SK-N-SH (cell line): Measurements from ENCODE around the gene CLDN5. TPM values are rescaled to one million over a fixed set of nuclear protein-coding genes. Genes with fewer than 3 reads are reported as not detected.

ENCODE experiments used
- CTCF ChIA-PET: fragments of 300-600, 350-600 bp; formaldehyde crosslinking; extraction: SDS; loops from one replicate; lab custom pipeline; 2021; lab: Yijun Ruan, JAX
- POLR2A ChIA-PET: fragments of 350-600 bp; sonication (Branson Sonifier 250); formaldehyde crosslinking; extraction: SDS; loops from one replicate; lab custom pipeline; 2020; ENCODE audit warnings: antibody characterized with exemption, inconsistent platforms; lab: Yijun Ruan, JAX
- DNase-seq: peaks from one replicate; pipeline ENCODE4 v3.0.0; 2012
- H2AFZ ChIP-seq: fragments of 200-600 bp; sonication (generic); 2 replicates; pipeline ENCODE4 v1.8.1; 2016; ENCODE audit warnings: antibody characterized with exemption, mild to moderate bottlenecking, low read depth
- H3F3A ChIP-seq: fragments of 200-600 bp; sonication (generic); replicated peaks from 2 replicates; pipeline ENCODE3; 2016; ENCODE audit warnings: antibody characterized with exemption, mild to moderate bottlenecking; ENCODE audit not compliant: insufficient read depth
- H3K27ac ChIP-seq, 2 experiments: fragments of 200-500 bp in 1 of 2; fragments of 200-600 bp in 1 of 2; sonication (Bioruptor generic) in 1 of 2; sonication (generic), shearing (Covaris generic) in 1 of 2; 2 replicates each; pipeline versions ENCODE4 v1.5.1 to v1.6.1; 2014 to 2016; ENCODE audit warnings: low read depth in 2 of 2, inconsistent platforms in 1 of 2, low read length in 1 of 2, mild to moderate bottlenecking in 1 of 2, mixed read lengths in 1 of 2
- H3K27me3 ChIP-seq: fragments of 200-600 bp; sonication (generic), shearing (Covaris generic); 2 replicates; pipeline ENCODE4 v1.6.1; 2016; ENCODE audit warnings: mixed run types; ENCODE audit not compliant: insufficient read depth
- H3K36me3 ChIP-seq, 2 experiments: fragments of 200-500 bp in 1 of 2; fragments of 200-600 bp in 1 of 2; sonication (Bioruptor generic) in 1 of 2; sonication (generic) in 1 of 2; replicated peaks in 1 of 2; 2 replicates each; pipeline versions ENCODE3 to v1.5.1; 2014 to 2016; ENCODE audit warnings: low read length in 1 of 2, mild to moderate bottlenecking in 1 of 2; ENCODE audit not compliant: insufficient read depth in 2 of 2, control insufficient read depth in 1 of 2
- H3K4me1 ChIP-seq, 2 experiments: fragments of 200-500 bp in 1 of 2; fragments of 200-600 bp in 1 of 2; sonication (Bioruptor generic) in 1 of 2; sonication (generic), shearing (Covaris generic) in 1 of 2; 2 replicates each; pipeline versions ENCODE4 v1.5.1 to v1.6.1; 2014 to 2016; ENCODE audit warnings: low read depth in 1 of 2, low read length in 1 of 2, mixed run types in 1 of 2; ENCODE audit not compliant: insufficient read depth in 2 of 2, control insufficient read depth in 1 of 2
- H3K4me2 ChIP-seq: fragments of 200-600 bp; sonication (generic), shearing (Covaris generic); 2 replicates; pipeline ENCODE4 v1.6.1; 2017; ENCODE audit warnings: mixed run types
- H3K4me3 ChIP-seq, 2 experiments: fragments of 200-500 bp in 1 of 2; fragments of 200-600 bp in 1 of 2; sonication (Bioruptor generic) in 1 of 2; sonication (generic), shearing (Covaris generic) in 1 of 2; 2 replicates each; pipeline versions ENCODE4 v1.5.1 to v1.8.1; 2014 to 2016; ENCODE audit warnings: low read depth in 2 of 2, inconsistent platforms in 1 of 2, low read length in 1 of 2, mild to moderate bottlenecking in 1 of 2, mixed read lengths in 1 of 2, moderate library complexity in 1 of 2
- H3K79me2 ChIP-seq: fragments of 200-600 bp; sonication (generic); 2 replicates; pipeline ENCODE4 v1.8.1; 2017; ENCODE audit warnings: mild to moderate bottlenecking; ENCODE audit not compliant: insufficient read depth
- H3K9ac ChIP-seq: fragments of 200-600 bp; sonication (generic); 2 replicates; pipeline ENCODE4 v1.6.1; 2017; ENCODE audit warnings: mixed run types
- H3K9me2 ChIP-seq: fragments of 200-600 bp; sonication (generic); 2 replicates; pipeline ENCODE4 v1.6.1; 2017; ENCODE audit warnings: mixed run types
- H3K9me3 ChIP-seq: fragments of 200-600 bp; sonication (generic); 2 replicates; pipeline ENCODE4 v1.6.1; 2017; ENCODE audit warnings: mixed run types, mild to moderate bottlenecking, moderate library complexity
- H4K20me1 ChIP-seq: fragments of 200-600 bp; sonication (generic); 2 replicates; pipeline ENCODE4 v1.6.1; 2017; ENCODE audit warnings: mild to moderate bottlenecking, mixed run types; ENCODE audit not compliant: insufficient read depth
- CHD2 ChIP-seq: fragments of 150-350 bp; IDR thresholded peaks from 2 replicates; pipeline ENCODE4 v1.6.1; 2018; ENCODE audit warnings: low read length; ENCODE audit not compliant: partially characterized antibody
- CTCF ChIP-seq: fragments of 200-600 bp; sonication (generic); IDR thresholded peaks from 2 replicates; pipeline ENCODE4 v1.6.1; 2017; ENCODE audit warnings: antibody characterized with exemption, mild to moderate bottlenecking, moderate library complexity
- ELF1 ChIP-seq: IDR thresholded peaks from 2 replicates; pipeline ENCODE4 v1.4.0; 2012
- FOSL2 ChIP-seq: IDR thresholded peaks from 2 replicates; pipeline ENCODE4 v1.4.0; 2012; ENCODE audit warnings: low read depth, mild to moderate bottlenecking, moderate library complexity, borderline replicate concordance
- FOXJ3 ChIP-seq: sonication (generic); formaldehyde crosslinking; IDR thresholded peaks from 2 replicates; pipeline ENCODE4 v1.5.1; 2020; ENCODE audit warnings: mild to moderate bottlenecking, missing genetic modification reagents
- FOXM1 ChIP-seq: IDR thresholded peaks from 2 replicates; pipeline ENCODE4 v1.4.0; 2012; ENCODE audit warnings: low read depth, mild to moderate bottlenecking
- GATA2 ChIP-seq: sonication (generic); formaldehyde crosslinking; IDR thresholded peaks from 2 replicates; pipeline ENCODE4 v1.5.0; 2020; ENCODE audit warnings: mild to moderate bottlenecking, missing genetic modification reagents
- IRF3 ChIP-seq: fragments of 150-350 bp; IDR thresholded peaks from 2 replicates; pipeline ENCODE4 v1.6.1; 2016; ENCODE audit warnings: mild to moderate bottlenecking, low read depth, low read length
- JUND ChIP-seq: IDR thresholded peaks from 2 replicates; pipeline ENCODE4 v1.4.0; 2012
- MAX ChIP-seq: IDR thresholded peaks from 2 replicates; pipeline ENCODE4 v1.4.0; 2012; ENCODE audit warnings: low read depth
- MXI1 ChIP-seq: IDR thresholded peaks from 2 replicates; pipeline ENCODE4 v1.6.1; 2012; ENCODE audit warnings: mild to moderate bottlenecking, low read depth, low read length, improper control_type of control experiment
- NFIC ChIP-seq: IDR thresholded peaks from 2 replicates; pipeline ENCODE4 v1.4.0; 2012; ENCODE audit warnings: borderline replicate concordance
- NRF1 ChIP-seq: IDR thresholded peaks from 2 replicates; pipeline ENCODE4 v1.6.1; 2012; ENCODE audit warnings: low read depth, mild to moderate bottlenecking, low read length
- PBX3 ChIP-seq: IDR thresholded peaks from 2 replicates; pipeline ENCODE4; 2012
- POLR2AphosphoS5 ChIP-seq: IDR thresholded peaks from 2 replicates; pipeline ENCODE4 v1.6.1; 2012; ENCODE audit warnings: low read depth, low read length
- RFX5 ChIP-seq: IDR thresholded peaks from 2 replicates; pipeline ENCODE4 v1.6.1; 2012; ENCODE audit warnings: mild to moderate bottlenecking, improper control_type of control experiment, low read length
- RXRA ChIP-seq: IDR thresholded peaks from 2 replicates; pipeline ENCODE4 v1.4.0; 2012; ENCODE audit warnings: low read depth, mild to moderate bottlenecking, borderline replicate concordance
- SIN3A ChIP-seq: IDR thresholded peaks from 2 replicates; pipeline ENCODE4 v1.6.1; 2012; ENCODE audit warnings: low read depth, mild to moderate bottlenecking, low read length, moderate library complexity, borderline replicate concordance
- SMC3 ChIP-seq: IDR thresholded peaks from 2 replicates; pipeline ENCODE4 v1.6.1; 2012; ENCODE audit warnings: low read depth, low read length, improper control_type of control experiment
- TAF1 ChIP-seq: IDR thresholded peaks from 2 replicates; pipeline ENCODE4 v1.6.1; 2012; ENCODE audit warnings: low read depth, mild to moderate bottlenecking, low read length, moderate library complexity, borderline replicate concordance
- TCF12 ChIP-seq: IDR thresholded peaks from 2 replicates; pipeline ENCODE4 v1.4.0; 2012
- TEAD4 ChIP-seq: IDR thresholded peaks from 2 replicates; pipeline ENCODE4 v1.4.0; 2012; ENCODE audit warnings: mild to moderate bottlenecking, borderline replicate concordance; ENCODE audit not compliant: insufficient read depth
- USF2 ChIP-seq: fragments of 150-350 bp; IDR thresholded peaks from 2 replicates; pipeline ENCODE4 v1.6.1; 2017; ENCODE audit warnings: antibody characterized with exemption, low read length, low read depth, borderline replicate concordance
- YY1 ChIP-seq: IDR thresholded peaks from 2 replicates; pipeline ENCODE4 v1.4.0; 2012; ENCODE audit warnings: low read depth, mild to moderate bottlenecking
- WGBS: methylation state at CpG from one replicate; pipeline ENCODE4 v1.1.6; 2017; ENCODE audit warnings: low lambda C conversion rate; 5-methylcytosine and 5-hydroxymethylcytosine counted together
- polyA plus RNA-seq, 3 experiments: library from polyadenylated mRNA; depleted of rRNA; stranded (reverse); fragments of >200 nt; gene quantifications; 2 replicates each; pipeline ENCODE4 v1.2.3, GENCODE V29; 2012

CLDN5 gene
- polyA plus RNA-seq, 1 of the 3 experiments (the other 2 are of a cell fraction), result not detected

- CTCF ChIA-PET, result interaction anchor here (1.9 to 3.3 kb wide), 2 partner anchors 14 to 126 kb away, joined by 4 to 20 read pairs; no protein-coding TSS in a partner anchor
- DNase-seq, result no peak
- Histone ChIP-seq H2AFZ (no peak overlapping the region), H3K4me3 (no peak overlapping the region), H3K4me2 (no peak overlapping the region), H3K27me3 (no peaks in the 10 kb centered on the region), H3K9me3 (no peaks in the 10 kb centered on the region), H3K36me3 (no peaks in the 10 kb centered on the region), H3K4me1 (no peaks in the 10 kb centered on the region), H3K9ac (no peak overlapping the region), H3K27ac (no peak overlapping the region), H3K79me2 (no peaks in the 10 kb centered on the region), H4K20me1 (no peaks in the 10 kb centered on the region), H3F3A (no peaks in the 10 kb centered on the region), H3K9me2 (no peaks in the 10 kb centered on the region)
- TF ChIP-seq NRF1 (no peak), ELF1 (no peak), MXI1 (no peak), YY1 (no peak), PBX3 (no peak), SIN3A (no peak), CTCF (no peak), NFIC (no peak), POLR2AphosphoS5 (no peak), FOSL2 (no peak), USF2 (no peak), IRF3 (no peak)
- POLR2A ChIA-PET, result no interaction called here
- 83% methylated on average over 1 of the region's 9 CpGs for WGBS
Observed at GRCh38 chr22:19503869-19504268, 20.3 kb downstream of the CLDN5 start.

GRCh38 chr22:19503367-19503766 is 20.8 kb downstream of the CLDN5 start:
- Histone ChIP-seq H3K9me2 (no peaks in the 10 kb centered on the region), H3K27me3 (no peaks in the 10 kb centered on the region), H3K79me2 (no peaks in the 10 kb centered on the region), H3K27ac (no peak overlapping the region), H3K36me3 (no peaks in the 10 kb centered on the region), H3K9me3 (no peaks in the 10 kb centered on the region), H3K4me2 (no peak overlapping the region), H3K9ac (no peak overlapping the region), H3K4me1 (no peaks in the 10 kb centered on the region), H3K4me3 (no peak overlapping the region), H4K20me1 (no peaks in the 10 kb centered on the region), H2AFZ (no peak overlapping the region), H3F3A (no peaks in the 10 kb centered on the region)
- 96% methylated on average over 7 of the region's 7 CpGs for WGBS
- no peak for DNase-seq
- CTCF ChIA-PET, result interaction anchor here (1.2 to 3.3 kb wide), 2 partner anchors 127 to 129 kb away, joined by 5 to 20 read pairs; no protein-coding TSS in a partner anchor
- POLR2A ChIA-PET, result no interaction called here
- TF ChIP-seq TCF12 (no peak), NRF1 (no peak), RFX5 (no peak), MAX (no peak), RXRA (no peak), GATA2 (no peak), TAF1 (no peak), TEAD4 (no peak), YY1 (no peak), MXI1 (no peak), CHD2 (no peak), IRF3 (no peak), FOXM1 (no peak), SMC3 (no peak), FOXJ3 (no peak), JUND (no peak)
